CD4-positive, alpha-beta T cell treated with Interleukin-10 for 1 hour (primary cell): ENCODE measurements around the gene RCAN1.

ENCODE experiments used
- DNase-seq: peaks from one replicate; pipeline ENCODE4 v3.0.0-alpha.2; 2020

The RCAN1 gene

DNA sequence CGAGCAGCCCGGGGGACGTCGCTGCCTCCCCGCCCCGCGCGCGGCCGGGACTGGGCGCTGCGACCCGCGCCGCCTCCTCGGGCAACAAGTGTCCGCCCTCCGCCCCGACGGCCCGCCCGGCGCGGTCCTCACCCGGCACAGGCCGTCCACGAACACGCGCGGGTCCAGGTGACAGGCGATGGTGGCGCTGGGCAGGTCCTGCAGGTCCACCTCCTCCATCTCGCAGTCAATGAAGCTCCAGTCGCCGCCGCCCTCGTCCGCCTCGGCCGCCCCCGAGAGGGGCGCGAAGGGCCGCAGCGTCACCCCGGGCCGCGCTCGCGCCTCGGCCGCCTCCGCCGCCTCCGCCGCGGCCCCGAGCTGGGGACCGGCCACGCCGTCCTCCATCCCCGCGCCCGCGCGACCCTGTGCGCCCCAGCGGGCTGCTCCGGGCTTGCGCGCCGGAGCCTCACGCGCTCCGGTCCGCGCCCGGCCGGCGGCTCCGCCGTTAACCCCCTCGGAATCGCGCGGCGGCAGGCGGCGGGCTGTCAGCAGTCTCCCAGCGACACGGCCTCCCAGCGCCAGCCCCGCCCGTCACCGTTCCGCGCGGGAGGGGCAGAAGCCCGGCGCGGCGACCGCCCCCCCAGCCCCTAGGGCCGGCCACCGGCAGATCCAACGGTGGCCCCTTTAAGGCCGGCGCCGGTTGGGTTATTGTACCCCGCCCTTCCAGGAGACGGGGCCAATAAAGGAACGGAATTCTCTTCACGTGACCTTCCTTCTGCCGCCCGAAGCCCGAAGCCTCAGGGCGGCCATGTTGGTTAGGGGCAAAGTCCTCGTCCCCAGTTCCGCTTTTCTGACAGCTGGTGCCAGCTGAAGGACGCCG, at the start of gene RCAN1:
RCAN1 (minus strand) TSS at position 486 of the 859 bp plus-strand sequence; CDS start at position 384, 102 bp downstream.
- DNase-seq, result peak; percentile 92

DNA sequence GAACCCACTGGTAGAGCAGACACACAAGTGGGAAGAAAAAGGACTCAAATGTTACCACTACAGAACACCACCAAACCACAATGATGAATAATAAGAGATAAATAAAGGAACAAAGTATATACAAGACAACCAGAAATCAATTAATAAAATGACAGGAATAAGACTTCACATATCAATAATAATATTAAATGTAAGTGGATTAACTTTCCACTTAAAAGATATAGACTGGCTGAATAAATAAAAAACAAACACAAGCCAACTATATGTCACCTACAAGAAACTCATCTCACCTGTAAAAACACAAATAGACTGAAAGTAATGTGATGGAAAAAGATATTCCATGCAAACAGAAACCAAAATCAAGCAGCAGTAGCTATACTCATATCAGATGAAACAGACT, 46.9 kb upstream of the RCAN1 start:
- DNase-seq, result no peak

DNA sequence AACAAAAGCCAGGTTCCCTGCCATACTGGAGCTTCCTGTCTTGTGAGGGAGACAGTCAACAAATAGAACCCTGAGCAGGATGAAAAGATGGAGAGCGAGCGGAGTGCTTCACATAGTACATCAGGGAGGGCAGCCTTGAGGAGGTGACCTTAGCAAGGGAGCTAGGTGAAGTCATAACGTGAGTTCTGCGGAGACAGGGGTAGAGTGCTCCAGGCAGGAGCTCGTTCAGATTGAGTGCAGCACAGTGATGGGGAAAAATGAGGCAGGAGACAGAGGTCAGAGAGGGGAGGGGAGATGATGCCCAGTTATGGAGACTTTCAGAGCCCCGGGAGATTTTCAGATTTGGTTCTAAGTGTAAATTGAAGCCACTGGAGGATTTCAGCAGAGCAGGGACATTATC, 38.6 kb upstream of the RCAN1 start:
- DNase-seq, result no peak

DNA sequence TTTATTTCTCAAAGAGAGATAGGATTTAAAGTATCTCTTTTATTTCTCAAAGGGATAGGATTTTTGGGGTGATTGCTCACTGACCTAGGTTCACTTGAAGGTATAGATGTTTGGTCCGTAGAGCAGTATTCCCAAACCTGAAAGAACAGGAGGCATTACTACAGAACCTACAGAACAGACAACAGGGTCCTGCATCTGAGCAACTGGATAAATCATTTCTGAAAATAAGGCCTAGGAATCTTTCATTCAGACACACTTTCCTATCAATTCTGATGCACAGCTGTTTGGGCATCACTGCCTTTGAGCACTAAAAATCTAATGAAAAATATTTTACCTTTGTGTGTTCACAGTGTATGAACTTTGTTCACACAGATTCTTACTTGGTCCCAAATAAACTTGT, 36.7 kb upstream of the RCAN1 start:
- DNase-seq, result no peak

DNA sequence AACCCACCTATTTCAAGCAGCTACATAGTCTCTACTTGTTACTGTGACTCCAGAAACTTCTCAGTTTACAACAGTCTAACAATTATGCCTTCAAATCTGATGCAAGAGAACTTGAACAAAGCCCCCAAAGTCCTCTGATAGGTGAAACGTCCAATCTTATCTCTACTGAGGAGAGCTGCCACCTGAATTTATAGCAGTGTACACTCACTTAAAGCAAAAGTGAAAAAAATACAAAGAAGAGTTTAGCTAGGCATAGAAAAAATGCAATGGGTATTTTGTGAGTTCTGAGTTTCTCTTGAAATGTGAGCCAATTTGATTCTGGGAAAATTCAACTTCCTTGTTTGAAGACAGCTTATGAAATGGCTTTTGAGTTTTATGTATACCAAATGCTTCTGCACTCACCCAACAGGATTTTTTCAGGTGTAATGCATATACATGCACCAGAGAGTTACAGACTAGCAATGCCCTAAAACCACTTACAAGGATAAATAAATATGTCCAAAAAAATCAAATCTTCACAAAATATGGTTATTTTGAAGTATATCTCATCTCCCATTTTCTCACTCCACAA, 36.0 kb upstream of the RCAN1 start:
- DNase-seq, result no peak

DNA sequence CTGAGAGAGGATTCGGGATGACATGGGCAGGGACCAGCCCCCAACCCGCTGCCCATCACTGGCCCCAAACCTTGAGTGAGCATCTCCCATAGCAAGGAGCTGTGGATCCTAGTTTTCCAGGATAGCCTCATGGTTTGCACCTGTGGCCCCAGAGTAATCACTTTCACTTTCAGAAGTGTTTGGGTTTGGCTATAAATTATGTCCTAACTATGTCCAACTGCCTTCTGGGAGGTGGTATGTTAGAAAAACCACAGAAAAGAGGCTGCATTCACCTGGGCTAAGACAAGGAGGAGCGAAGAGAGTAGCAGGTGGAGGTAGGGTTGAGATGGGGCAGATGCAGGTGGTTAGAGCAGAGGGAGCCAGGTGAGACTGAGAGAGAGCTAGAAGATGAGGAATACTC, 34.5 kb upstream of the RCAN1 start:
- DNase-seq, result no peak

DNA sequence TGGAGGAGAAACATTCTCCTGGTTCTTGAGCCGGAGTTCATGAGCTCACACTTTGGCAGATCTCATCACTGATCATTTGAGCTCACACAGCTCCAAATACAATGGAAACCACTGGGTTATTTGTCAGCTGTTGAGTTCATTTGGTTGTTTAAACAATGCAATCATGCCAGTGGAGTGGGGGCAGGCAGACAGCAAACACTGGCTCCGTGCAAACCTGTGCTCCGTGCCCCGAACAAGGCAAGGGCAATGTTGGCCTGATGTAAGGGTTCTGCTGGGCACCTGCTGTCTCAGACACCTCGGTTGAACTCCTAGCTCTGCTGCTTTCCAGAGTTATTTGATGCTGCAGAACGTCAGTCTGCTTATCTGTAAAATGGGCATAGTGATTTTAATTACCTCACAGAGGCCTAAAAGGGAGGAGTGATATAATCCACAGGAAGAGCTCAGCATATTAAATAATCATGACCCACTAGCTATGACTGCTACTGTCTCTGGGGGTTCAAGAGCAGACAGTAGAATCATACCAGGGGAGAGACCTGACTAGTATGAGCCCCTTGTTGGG, 33.9 kb upstream of the RCAN1 start:
- DNase-seq, result no peak

DNA sequence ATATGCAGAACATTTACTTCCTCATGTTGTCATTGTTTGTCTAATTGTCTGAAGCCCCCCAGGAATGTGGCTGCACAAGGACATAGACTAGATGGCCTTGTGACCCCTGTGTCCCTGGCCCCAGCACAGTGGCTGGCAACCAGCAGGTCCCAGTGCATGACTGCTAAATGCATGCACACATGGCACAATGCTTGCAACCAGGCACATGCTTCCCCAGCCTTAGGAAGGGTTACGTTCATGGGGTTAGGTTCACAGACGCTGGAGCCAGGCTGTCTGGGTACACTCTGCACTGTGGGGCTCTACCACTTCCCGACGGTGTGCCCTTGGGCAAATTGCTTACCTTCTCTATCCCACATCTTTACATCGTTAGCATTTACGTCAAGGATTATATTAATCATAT, 32.6 kb upstream of the RCAN1 start:
- DNase-seq, result no peak

DNA sequence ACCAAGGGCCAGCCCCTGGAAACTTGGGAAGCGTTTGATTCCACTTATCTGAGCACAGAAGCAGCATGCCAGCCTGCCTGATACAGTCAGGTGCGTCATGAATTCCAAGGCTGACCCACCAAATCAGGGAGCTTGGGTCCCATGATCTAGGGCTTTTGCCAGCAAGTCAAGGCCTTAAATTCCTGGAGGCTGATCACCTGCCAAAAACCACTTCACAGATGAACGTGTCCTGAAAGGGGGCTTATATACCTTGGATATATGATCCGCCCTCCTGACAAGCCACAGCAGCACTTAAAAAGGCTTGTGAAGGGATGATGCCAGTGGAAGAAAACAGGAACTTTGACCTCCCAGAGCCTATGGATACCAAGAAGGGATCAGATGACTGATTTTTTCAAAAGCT, 29.9 kb upstream of the RCAN1 start:
- DNase-seq, result no peak

DNA sequence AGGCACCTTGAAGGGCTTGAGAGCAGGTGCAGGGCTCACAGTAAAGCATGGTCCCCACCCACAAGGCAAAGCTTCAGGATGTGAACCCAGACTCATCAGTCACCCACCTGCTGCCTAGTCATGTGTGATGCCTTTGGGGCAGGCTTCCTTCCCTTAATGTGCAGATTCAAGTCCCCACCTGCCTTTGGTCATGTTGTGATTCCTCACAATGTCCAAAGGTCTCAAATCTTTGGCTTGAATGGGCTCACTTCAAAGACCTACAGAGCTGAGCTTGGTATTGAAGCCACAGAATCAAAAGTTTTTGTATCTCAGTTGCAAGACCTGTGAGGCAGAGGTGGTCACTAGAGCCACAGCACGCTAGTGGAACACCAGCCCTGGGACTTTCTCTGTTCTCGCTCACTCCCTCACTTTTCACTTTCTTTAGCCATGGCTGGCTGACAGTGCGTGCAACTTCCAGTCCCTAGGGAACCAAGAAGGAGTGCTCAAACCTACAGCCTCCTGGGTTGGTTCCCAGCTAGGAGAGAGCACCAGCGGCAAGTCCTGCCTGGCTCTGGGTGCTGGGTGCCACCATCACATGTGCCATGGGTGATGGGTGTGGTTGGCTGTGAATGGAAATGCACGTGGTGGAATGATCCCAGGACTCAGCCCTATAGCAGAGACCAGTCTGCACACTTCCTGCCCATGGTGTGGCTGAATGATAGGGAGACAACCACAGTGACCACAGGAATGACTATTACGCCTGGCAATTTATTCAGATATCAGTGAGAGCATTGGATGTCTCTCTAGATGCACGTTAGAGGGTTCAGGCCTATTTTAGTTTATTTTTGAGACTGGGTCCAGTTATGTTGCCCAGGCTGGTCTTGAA, 27.5 kb upstream of the RCAN1 start:
- no peak for DNase-seq

DNA sequence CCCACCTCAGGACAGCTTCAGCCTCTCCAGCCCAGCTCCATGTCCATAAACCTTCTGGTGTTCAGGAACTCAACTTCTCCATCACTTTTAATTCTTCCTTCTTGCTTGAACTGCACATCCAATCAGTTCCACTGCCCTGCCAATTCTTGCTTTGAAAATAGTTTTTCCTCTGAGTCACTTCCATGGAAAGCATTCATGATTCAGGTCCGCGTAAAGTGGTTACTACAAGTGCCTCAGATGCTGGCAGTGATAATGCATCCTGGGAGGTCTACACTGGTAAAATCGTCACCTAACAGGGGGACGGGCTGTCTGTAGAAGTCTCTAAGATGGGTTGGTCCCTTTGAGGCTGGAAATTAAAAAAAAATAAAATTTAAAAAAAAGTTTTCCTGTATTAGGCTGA, 25.9 kb upstream of the RCAN1 start:
- no peak for DNase-seq

DNA sequence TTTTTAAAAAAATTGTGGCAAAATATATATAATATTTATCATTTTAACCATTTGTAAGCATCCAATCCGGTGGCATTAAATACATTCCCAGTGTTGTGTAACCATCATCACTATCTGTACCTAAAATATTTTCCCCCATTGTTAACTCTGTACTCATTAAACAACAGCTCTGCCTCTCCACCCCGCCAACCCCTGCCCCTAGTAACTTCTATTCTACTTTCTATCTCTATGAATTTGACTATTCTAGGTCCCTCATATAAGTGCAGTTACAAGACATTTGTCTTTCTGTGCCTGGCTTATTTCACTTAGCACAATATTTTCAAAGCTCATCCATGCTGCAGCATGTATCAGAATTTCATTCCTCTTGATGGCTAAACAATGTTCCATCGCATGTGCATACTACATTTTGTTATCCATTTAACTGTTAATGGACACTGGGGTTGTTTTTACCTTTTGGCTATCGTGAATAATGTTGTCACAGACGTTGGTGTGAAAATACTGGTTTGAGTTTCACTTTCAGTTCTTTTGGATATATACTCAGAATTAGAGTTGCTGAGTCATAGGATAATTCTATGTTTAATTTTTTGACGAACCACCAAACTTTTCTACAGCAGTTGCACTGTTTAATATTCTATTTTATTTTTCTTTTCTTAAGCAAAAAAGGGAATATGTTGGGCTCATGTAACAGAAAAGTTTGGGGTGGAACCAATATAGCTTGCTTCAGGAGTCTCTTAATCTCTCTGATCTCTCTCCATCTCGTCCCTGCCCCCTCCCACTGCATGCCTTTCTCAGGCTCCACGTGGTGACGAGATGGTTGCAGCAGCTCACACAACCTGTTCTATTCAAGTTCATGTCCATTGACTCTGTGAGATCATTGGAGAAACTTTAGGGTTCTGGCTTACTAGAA, 25.2 kb upstream of the RCAN1 start:
- DNase-seq, result peak; percentile 21

DNA sequence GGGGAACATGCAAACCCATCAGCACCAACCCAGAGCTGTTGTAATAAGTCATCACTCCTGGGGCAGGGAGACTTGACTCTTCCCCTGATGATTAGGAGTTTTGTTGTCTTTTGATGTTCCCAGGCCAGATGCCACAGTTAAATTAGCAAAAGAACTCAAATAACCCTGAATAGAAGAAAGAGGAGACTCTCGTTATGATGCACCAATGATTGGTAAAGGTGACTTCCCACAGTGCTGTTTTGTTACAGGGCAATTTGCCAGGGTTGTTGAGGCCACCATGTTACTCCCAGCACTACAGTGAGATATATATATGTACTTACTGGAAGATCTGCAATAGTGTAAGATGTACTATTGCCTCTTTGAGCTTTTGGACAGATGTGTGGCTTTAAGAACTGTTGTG, 24.3 kb upstream of the RCAN1 start:
- no peak for DNase-seq

DNA sequence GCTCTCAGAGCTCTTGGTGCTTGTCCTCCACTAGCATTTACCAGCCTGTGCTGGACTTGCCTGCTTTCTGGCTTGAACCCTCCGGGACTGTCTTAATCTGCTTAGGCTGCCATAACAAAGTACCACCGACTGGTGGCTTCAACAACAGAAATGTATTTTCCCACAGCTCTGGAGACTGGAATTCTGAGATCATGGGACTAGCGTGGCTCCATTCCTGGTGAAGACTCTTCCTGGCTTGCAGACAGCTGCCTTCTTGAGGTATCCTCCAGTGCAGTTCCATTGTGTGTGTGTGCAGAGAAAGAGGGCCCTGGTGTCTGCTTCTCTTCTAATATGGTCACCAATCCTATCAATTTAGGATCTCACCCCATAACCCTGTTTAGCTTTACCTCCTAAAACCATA, 22.0 kb upstream of the RCAN1 start:
- DNase-seq, result no peak

DNA sequence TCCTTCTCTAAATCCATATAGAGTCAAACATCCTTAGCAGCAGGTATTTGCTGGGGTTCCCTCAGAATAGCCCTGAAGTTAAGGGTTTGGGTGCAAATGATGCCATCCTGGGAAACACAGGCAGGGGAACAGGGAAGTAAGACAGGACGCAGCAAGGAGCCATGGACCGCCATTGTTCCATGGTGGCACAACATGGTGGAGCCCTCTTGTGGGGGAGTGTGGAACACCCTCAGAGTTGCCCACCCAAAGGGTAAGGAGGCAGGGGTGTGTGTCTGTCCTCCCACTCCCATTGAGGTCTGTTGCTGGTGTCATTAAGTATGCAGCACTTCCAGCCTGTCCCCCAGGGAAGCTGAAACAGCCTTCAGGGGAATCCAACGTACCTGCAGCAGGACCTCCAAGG, 20.4 kb upstream of the RCAN1 start:
- DNase-seq, result no peak

DNA sequence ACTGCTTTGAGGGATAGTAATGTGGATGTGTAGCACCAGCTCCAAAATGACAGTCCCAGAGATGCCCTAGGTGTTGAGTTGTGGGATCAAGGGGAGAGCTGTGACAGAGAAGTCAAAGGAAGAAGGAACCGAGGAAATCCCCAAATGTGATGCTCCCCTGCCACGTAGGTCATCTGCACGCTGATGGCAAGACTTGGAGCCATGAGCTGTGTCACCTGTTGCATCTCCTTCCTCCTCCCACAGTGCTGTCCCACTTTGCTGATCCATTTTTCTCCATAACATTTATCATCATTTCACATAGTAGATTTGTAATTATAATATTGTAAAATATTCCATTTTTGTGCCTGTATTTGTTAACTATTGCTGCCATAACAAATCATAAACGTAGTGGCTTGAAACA, 17.6 kb upstream of the RCAN1 start:
- DNase-seq, result no peak

DNA sequence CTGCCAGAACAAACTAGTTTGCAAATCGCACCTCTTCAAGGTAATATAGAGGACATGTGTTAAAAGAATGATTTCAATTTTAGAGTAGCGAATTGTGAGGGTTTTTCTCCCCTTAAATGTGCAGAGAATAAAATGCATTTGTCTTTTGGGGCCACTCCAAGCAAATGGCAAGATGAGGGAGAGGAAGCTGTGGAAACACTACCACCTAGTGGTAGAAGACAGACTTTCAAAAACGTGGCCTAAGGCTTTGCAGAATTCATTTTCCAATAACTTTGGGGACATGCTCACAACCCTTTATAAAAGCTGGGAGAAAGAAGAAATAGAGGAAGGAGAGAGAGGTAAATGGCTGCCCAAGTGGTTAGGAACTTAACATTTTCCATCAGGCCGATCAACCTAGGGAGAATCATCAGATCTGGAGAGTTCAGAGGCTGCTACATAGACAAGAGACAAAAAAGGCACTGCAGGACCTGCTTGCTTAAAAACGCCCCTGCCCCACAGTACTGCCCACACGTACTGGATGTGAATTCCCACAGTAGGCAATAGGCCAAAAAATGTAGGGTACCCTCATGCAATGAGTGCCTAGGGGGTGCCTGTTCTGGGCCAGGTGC, 15.7 kb upstream of the RCAN1 start:
- peak; percentile 64 for DNase-seq

DNA sequence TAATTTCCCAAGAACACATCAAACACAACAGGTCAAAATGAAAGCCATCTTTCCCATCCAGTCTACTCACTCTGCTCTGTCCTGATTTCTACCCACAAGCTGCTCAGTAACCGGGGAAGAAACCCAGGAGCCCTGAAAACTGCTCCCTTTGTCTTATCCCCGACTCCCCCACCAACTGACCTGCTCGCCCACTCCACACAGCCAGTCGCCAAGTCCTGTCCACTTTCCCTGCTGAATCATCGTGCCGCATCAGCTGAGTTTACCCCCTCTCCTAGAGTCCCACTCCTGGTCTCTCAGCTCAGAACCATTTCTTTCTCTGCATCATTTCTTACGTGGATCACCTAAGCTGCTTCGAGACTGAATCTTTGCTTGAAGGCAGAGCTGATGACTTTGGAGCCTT, 11.2 kb upstream of the RCAN1 start:
- DNase-seq, result no peak

DNA sequence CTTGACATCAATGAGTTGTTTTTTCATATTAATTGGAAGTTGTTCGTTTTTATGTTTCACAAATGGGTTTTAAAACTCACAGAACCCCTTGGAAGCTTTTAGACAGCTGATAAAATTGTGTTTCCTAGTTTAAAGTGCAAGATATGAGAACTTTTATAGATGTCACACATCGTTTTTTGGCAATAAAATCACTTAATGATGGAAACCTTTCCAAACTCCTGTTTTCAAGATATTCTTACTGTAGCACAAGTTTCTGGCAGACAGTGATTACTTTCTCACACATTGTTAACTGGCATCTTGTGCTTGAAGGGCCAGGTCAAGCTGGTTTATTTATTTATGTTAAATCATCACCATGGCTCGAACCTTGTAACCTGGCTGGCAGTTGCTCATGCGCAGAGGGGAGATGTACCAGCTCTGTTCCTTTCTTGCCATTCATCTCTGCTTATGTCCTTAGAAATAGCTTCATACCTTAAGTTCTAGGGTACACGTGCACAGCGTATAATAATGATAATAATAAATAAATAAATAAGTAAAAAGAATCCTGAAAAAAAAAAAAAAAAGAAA, 10.2 kb upstream of the RCAN1 start:
- DNase-seq, result no peak

DNA sequence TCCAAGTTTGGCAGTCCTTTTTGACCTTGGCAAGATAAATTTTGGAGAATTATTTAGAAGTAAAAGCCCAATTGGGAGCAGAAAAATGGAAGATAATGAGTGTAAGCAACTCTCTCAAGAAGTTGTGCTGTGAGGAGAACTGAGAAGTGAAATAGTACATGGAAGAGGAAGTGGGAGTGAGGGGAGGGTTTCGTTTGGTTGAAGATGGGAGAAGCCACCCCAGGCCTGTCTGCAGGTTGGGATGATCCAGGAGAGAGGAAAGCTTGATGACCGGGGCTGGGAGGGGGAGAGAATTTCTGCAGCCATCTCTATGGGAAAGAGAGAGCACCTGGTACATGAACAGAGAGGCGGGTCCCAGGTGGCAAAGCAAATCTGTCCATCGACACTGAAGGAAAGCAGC, 8.6 kb upstream of the RCAN1 start:
- DNase-seq, result no peak
